A549 (cell line): ENCODE measurements around the gene TNRC6C. TPM values are rescaled to one million over a fixed set of nuclear protein-coding genes. Genes with fewer than 3 reads are reported as not detected.

Experiments
- ATAC-seq, 2 experiments: fragments of 200-7000 bp in 1 of 2; fragments of >200 bp in 1 of 2; cut with Nextera tagmentation in 1 of 2; cut with Tn5 transposase in 1 of 2; 3 replicates each; pipeline versions ENCODE4 v1.8.0 to v1.9.1; 2018 to 2020; ENCODE audit warnings: mild to moderate bottlenecking in 1 of 2, moderate library complexity in 1 of 2
- CTCF ChIA-PET: fragments of 300-600 bp; sonication (Branson Sonifier 250); formaldehyde crosslinking; extraction: SDS; loops from one replicate; lab custom pipeline; 2021; ENCODE audit warnings: antibody characterized with exemption, inconsistent platforms; lab: Yijun Ruan, JAX
- POLR2A ChIA-PET: fragments of 350-600 bp; formaldehyde crosslinking; extraction: SDS; loops from one replicate; lab custom pipeline; 2021; ENCODE audit warnings: antibody characterized with exemption, inconsistent platforms; lab: Yijun Ruan, JAX
- DNase-seq, 2 experiments: peaks; one replicate each; pipeline versions ENCODE4 v3.0.0 to v3.0.0-alpha.2; 2011 to 2016; ENCODE audit warnings: low read depth in 1 of 2, low spot score in 1 of 2
- FAIRE-seq: peaks from 2 replicates; lab custom pipeline; 2011; peaks lifted over from hg19 to GRCh38; lab: Jason Lieb, UNC
- H3K27ac ChIP-seq, 2 experiments: fragments of >200 bp; sonication (Bioruptor Twin); formaldehyde crosslinking; 3 replicates each; pipeline ENCODE4 v1.5.1; 2016 to 2017
- H3K4me1 ChIP-seq: fragments of >200 bp; sonication (Bioruptor Twin); formaldehyde crosslinking; 3 replicates; pipeline ENCODE4 v1.6.1; 2016
- H3K4me2 ChIP-seq: fragments of >200 bp; sonication (Bioruptor Twin); formaldehyde crosslinking; 3 replicates; pipeline ENCODE4 v1.6.1; 2016
- H3K4me3 ChIP-seq: fragments of >200 bp; sonication (Bioruptor Twin); formaldehyde crosslinking; 3 replicates; pipeline ENCODE4 v1.5.1; 2016
- H3K9me3 ChIP-seq: fragments of >200 bp; sonication (Bioruptor Twin); formaldehyde crosslinking; 3 replicates; pipeline ENCODE4 v1.6.1; 2016
- BCL3 ChIP-seq: fragments of >200 bp; sonication (Bioruptor Twin); formaldehyde crosslinking; IDR thresholded peaks from 3 replicates; pipeline ENCODE4 v1.6.1; 2016
- CTCF ChIP-seq: fragments of >200 bp; sonication (Bioruptor Twin); formaldehyde crosslinking; IDR thresholded peaks from 3 replicates; pipeline ENCODE4 v1.5.1; 2016
- ELK1 ChIP-seq: fragments of 150-350 bp; IDR thresholded peaks from 2 replicates; pipeline ENCODE4 v1.6.1; 2014; ENCODE audit warnings: low read depth, mild to moderate bottlenecking, low read length
- EP300 ChIP-seq, 2 experiments: fragments of >200 bp; sonication (Bioruptor Twin); formaldehyde crosslinking; IDR thresholded peaks; 2 replicates in 1 of 2; 3 replicates in 1 of 2; pipeline ENCODE4 v1.6.1; 2016 to 2017
- ESRRA ChIP-seq: fragments of 150-350 bp; IDR thresholded peaks from 2 replicates; pipeline ENCODE4 v1.6.1; 2014; ENCODE audit warnings: mild to moderate bottlenecking, low read length, borderline replicate concordance
- FOSB ChIP-seq: fragments of 250-450 bp; sonication (Bioruptor Pico); IDR thresholded peaks from 2 replicates; pipeline ENCODE4 v1.5.0; 2020; ENCODE audit warnings: mild to moderate bottlenecking, moderate library complexity
- HDAC2 ChIP-seq: fragments of 200-600 bp; sonication (generic); IDR thresholded peaks from 2 replicates; pipeline ENCODE4 v1.6.1; 2016
- HEYL ChIP-seq: fragments of 250-450 bp; sonication (Bioruptor Pico); IDR thresholded peaks from 2 replicates; pipeline ENCODE4 v1.8.0; 2021; ENCODE audit warnings: mild to moderate bottlenecking, moderate library complexity
- HMGXB4 ChIP-seq: fragments of 250-450 bp; sonication (Bioruptor Pico); IDR thresholded peaks from 2 replicates; pipeline ENCODE4 v1.5.0; 2021; ENCODE audit warnings: mild to moderate bottlenecking, moderate library complexity, borderline replicate concordance
- HOXA7 ChIP-seq: fragments of 250-450 bp; sonication (Bioruptor Pico); IDR thresholded peaks from 2 replicates; pipeline ENCODE4 v1.5.0; 2020; ENCODE audit warnings: mild to moderate bottlenecking, moderate library complexity
- HOXB5 ChIP-seq: fragments of 250-450 bp; sonication (Bioruptor Pico); IDR thresholded peaks from 2 replicates; pipeline ENCODE4 v1.5.0; 2020; ENCODE audit warnings: mild to moderate bottlenecking, moderate library complexity
- RARB ChIP-seq: fragments of 250-450 bp; sonication (Bioruptor Pico); IDR thresholded peaks from 2 replicates; pipeline ENCODE4 v1.8.0; 2021; ENCODE audit warnings: mild to moderate bottlenecking, moderate library complexity
- ZSCAN20 ChIP-seq: fragments of 250-450 bp; sonication (Bioruptor Pico); IDR thresholded peaks from 2 replicates; pipeline ENCODE4 v1.8.0; 2022; ENCODE audit warnings: mild to moderate bottlenecking, moderate library complexity
- WGBS: methylation state at CpG from one replicate; pipeline ENCODE4 v1.1.6; 2017; ENCODE audit errors: missing lambda C conversion rate; 5-methylcytosine and 5-hydroxymethylcytosine counted together
- polyA plus RNA-seq, 4 experiments: library from polyadenylated mRNA; depleted of rRNA in 3 of 4; stranded (reverse); fragments of >200 nt; fragmentation: RNase III in 1 of 4; extraction: RNeasy Plus Mini Kit Qiagen cat#74134 plus additional on column Dnase treatment in 1 of 4; gene quantifications; 2 replicates in 3 of 4; 3 replicates in 1 of 4; pipeline ENCODE4 v1.2.3, GENCODE V29; 2011 to 2017

The TNRC6C gene
- polyA plus RNA-seq, 2 of the 4 experiments (the other 2 are of a cell fraction): 1.3 to 1.9 TPM

GRCh38 chr17:78046923-78047322, 88.4 kb downstream of the TNRC6C start:
- WGBS: 54% methylated on average over 2 of the region's 2 CpGs
- ATAC-seq: no peak
- FAIRE-seq: no peak

More at GRCh38 chr17:78046923-78047322, 88.4 kb downstream of the TNRC6C start:
- no peak overlapping the region for H3K27ac ChIP-seq
- H3K4me1 ChIP-seq: peaks cover 3% of the 10 kb centered on the region; the same call in 2 of the 3 replicates
- H3K9me3 ChIP-seq: no peaks in the 10 kb centered on the region
- TF ChIP-seq HOXA7 (CRISPR knock-in tag): no peak
- no peak for TF ChIP-seq CTCF
- no peak for TF ChIP-seq RARB (CRISPR knock-in tag)
- TF ChIP-seq HOXB5: no peak
- TF ChIP-seq ESRRA: no peak
- TF ChIP-seq BCL3: no peak
- no peak for TF ChIP-seq EP300 (IDR thresholded peaks at IDR 0.05)
- TF ChIP-seq HMGXB4 (CRISPR knock-in tag): no peak
- no peak for TF ChIP-seq HDAC2
- no peak for TF ChIP-seq FOSB (CRISPR knock-in tag)
- no peak for TF ChIP-seq ELK1
- no peak for TF ChIP-seq HEYL (CRISPR knock-in tag)
- no peak for TF ChIP-seq ZSCAN20 (CRISPR knock-in tag)
- TF ChIP-seq, all 56 proteins: peak for 0
- ChIA-PET CTCF (interaction anchor here (0.8 to 1.7 kb wide), 3 partner anchors 24 to 504 kb away, joined by 3 to 6 read pairs (median 3); partner anchors contain the start of gene TK1), POLR2A (interaction anchor here (0.8 kb wide), 1 partner anchor 88 kb away, joined by 3 read pairs; the partner anchor contains the start of gene TNRC6C)
- no peak overlapping the region for H3K4me2 ChIP-seq
- no peak for DNase-seq
- H3K4me3 ChIP-seq: no peak overlapping the region
